HG02588 (cell line): ENCODE data around the gene SGTB.
"Not testable (repeated sequence)": the region's sequence is repeated elsewhere in the genome, so short reads cannot be mapped to it uniquely, and the experiment has no call there.

Experiments
- ATAC-seq: cut with Tn5 transposase; IDR thresholded peaks from one replicate; pipeline ENCODE4 v1.9.1; 2021; ENCODE audit warnings: mild to moderate bottlenecking, moderate library complexity; ENCODE audit not compliant: unreplicated experiment

Gene SGTB

DNA sequence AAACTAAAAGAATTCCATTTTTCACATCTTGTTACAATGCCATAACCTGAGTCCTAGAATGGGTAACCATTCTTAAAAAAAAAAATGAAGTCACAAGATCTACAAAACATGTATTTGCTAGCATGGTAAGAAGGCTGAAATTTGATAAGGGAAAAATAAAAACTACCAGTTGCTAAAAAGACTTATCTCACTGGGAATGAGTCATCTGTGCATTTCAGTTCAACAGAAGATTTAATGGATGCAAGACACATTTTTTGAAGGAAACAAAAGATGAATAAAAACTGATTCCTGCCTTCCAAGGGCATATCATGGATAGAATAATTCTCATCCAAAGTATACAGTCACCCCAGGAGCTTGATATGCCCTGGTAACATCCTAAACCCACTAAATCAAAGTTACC, 47.2 kb downstream of the SGTB start:
- no peak for ATAC-seq

DNA sequence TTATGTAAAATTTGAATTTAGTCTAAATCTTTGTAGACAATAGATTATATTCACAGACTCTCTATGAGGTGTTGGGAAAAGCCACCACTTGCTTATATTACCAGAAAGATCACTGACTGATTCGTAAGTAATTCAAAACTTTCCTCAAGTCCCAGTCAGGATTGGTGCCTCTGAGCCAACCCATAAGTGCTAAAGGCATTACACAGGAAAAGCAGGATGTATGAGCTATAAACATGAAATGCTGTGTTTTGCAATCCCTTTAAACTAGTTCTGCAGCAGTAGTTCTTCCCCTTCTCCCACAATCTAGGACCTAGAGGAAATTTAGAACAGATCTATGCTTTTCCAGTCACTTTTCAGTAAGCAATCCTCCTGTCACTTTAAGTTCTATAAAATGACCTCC, 49.1 kb downstream of the SGTB start:
- no peak for ATAC-seq

DNA sequence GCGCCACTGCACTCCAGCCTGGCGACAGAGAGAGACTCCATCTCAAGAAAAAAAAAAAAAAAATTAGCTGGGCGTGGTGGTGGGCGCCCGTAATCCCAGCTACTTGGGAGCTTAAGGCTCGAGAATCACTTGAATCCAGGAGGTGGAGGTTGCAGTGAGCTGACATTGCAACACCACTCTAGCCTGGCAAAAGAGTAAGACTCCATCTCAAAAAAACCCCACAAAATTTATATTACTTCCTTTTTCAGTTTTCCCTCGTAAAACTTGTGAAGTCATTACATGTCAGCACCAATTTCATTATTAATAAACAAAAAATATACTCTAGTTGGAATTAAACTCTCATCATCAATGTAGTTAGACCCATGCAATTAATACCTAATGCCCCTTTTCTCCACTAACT, 53.2 kb downstream of the SGTB start:
- ATAC-seq: no peak

DNA sequence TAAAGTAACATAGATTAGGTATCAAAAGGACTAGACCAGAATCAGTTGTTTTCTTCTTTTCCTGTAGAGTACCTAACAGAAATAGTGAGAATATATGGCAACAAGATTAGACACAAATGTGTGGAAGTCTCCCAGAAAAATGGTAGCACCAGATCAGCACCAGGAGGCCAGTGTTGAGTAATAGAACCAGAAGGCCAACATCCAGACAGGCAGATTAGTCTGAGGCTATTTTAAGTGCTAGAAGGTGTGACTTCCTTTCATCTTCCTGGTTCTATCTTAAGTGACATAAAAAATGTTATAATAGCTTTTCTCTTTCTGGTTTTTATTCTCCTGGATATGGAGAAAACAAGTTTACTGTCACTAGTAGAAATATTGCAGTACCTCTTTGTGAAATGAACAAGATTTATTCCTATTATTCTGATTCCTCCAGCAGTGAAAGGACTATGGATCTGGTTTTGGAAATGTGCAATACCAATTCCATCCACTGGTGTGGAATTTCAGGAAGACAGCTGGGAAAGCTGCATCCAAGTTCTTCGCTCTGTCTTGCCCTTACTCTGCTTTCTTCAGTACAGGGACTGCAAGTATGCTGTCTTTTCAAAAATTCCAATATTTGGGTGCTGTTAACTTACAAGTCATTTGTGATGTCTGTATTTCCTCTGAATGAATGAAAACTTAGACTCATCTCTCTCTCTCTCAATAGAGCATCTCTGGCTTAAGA, 57.9 kb downstream of the SGTB start:
- ATAC-seq: no peak

DNA sequence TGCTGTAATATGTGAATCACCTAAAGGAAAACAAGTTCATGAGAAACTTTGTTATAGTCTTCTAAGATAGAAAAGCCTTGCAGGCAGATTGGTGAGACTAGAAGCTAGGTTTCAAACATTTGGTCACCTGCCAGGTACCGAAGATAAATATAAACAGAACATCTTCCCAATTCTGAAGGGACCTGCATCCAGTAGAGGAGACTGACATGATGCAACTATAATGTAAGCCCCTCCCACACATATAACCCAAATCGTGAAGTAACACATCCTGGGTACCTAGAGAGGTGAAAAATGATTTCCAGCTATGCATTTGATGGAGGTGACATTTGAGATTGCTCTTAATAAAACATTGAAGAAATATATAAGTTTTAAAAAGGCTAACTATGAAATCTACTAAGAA, 67.2 kb downstream of the SGTB start:
- ATAC-seq: no peak

DNA sequence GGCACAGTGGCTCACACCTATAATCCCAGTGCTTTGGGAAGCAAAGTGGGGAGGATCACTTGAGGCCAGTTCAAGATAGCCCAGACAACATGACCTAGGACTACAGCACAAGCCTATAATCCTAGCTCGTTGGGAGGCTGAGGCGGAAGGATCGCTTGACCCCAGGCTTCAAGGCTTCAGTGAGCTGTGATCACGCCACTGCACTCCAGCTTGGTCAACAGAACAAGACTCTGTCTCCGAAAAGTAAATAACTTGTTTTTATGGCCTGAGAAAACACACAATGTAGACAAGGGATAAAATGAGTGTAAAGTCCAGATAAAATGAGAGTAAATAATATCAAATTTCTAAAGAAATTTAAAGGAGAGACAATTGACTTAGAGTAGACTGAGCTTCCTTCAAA, 70.8 kb downstream of the SGTB start:
- ATAC-seq: no peak

DNA sequence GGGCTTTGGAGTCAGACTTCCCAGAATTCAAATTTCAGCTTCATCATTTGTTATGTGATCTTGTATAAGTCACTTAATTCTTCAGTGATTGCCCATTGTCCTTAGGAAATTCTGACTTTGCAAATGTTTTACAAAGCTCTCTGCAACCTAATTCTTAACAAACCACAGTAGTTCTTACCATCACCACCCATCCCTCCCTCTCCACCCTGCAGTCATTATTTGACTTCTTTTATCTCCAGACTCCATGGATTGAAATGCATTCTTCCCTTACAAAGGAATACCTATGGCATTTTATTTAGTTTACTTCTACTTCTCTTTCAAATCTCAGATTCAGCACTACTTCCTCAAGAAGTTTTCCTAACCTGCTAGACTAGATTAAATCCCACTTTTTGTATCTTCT, 74.0 kb downstream of the SGTB start:
- ATAC-seq: no peak

DNA sequence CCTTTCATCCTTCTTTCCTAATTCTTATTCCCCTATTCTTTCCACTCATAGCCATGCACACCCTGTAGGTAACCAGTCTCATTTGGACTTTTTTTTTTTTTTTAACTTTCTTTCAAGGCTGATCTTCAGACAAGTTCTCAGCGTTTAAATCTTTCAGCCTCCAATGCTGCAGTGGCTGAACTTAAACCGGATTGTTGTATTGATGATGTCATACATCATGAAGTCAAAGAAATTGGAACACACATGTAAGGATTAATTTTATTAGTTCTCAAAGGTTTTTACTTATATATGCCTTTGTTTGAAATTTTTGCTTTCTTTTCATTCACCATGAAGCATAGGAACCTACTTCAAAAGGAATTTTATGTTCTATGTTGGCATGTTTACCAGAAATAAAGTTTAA, 75.0 kb downstream of the SGTB start:
- ATAC-seq: no peak

DNA sequence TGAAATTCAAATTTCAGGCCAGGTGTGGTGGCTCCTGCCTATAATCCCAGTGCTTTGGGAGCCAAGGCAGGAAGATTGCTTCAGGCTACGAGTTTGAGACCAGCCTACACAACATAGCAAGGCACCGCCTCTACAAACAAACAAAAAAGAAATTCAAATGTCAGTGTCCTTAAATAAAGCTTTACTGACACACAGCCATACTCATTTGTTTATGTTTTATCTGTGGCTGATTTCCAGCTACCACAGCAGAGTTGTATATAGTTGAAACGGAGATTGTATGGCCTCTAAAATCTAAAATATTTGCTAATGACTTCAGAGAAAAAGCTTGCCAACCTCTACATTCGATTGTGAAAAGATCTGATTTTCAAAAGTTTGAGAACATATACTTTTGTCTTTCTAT, 81.7 kb downstream of the SGTB start:
- ATAC-seq: no peak

DNA sequence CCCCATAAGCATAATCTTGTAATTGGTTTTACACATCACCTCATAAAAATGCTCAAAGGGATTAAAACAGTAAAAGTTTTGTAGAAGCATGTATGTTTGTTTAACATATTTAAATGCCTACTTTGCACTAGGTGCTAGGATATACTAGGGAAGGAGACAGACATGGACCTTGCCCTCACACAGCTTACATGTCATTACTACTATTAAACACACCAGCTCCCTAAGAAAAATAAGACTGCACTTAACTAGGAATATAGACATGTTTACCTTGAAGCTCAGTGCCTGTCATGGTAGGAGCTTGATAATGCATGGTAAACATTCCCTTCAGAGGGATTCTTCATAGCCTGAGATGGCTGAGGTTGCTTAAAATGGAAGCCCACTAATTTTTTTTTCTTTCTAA, 90.9 kb downstream of the SGTB start:
- no peak for ATAC-seq

DNA sequence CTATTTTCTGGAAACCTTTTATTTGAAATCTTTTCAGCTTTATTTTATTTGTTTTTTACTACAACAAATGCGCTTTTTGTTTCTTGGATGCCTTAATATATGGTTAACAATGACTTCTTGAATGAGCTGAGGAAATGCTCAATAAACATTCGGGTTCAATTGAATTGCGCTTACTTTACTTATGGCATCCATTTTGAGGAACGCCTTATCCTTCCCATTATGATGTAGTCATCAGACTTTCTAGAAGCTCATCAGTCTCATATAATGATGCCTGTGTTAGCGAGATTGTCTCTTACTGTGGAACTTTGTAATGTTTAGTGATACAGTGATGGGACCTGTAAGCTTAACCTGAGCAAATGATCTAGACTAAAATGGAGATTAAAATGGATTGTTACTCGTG, 96.2 kb downstream of the SGTB start:
- ATAC-seq: no peak

DNA sequence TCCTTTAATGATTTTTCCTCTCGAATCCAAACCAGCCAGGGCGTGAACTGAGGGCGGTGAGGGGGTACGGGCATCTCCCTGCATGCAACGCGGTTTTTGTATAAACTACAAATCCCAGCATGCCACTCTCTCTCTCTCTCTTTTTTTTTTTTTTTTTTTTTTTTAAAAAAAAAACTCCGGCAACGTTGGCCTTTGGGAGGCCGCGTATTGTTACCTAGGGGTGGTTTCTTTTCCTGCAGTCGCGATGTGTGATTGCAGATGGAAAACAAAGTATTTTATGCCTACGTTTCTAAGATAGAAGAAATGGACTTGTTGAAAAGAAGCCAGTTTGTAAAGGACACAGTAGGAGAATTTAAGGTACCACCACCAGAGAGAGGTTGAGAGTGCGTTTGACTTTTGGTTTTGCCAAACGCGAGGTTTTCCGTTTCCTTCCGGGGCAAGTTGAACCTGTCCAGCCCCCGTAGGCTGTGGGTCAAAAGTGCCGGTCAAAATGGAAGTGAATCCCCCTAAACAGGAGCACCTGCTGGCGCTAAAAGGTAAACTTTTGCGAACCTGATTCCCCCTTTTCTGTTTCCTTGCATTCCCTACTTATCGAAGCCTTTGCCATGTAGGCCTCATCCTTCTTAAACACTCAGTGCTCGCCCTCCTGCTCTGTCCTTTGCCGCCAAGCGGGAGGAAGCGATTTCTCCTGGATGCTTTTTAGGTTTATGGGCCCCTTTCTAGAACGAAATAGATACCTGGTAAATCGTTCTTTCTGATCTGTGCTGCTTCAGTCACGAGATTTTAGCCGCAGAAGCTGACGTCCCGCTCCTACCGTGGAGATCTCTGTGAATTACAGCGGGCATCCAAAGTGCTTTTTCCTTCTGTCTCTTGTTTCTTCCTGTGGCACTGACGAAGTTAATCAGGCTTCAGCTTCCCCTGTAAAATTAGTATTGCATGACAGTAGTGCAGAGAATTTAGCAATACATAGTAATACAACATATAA, 97.0 kb downstream of the SGTB start, which contains the start of the genes SHLD3 and TRAPPC13:
Gene SHLD3 (plus strand): TSS at position 457 of the 985 bp plus-strand sequence. CDS start 4,561 bp downstream, outside the sequence.
Gene TRAPPC13 (plus strand): TSS at position 457 of the 985 bp plus-strand sequence. CDS start 34 bp downstream, at position 491.
- peak; percentile 78 for ATAC-seq

DNA sequence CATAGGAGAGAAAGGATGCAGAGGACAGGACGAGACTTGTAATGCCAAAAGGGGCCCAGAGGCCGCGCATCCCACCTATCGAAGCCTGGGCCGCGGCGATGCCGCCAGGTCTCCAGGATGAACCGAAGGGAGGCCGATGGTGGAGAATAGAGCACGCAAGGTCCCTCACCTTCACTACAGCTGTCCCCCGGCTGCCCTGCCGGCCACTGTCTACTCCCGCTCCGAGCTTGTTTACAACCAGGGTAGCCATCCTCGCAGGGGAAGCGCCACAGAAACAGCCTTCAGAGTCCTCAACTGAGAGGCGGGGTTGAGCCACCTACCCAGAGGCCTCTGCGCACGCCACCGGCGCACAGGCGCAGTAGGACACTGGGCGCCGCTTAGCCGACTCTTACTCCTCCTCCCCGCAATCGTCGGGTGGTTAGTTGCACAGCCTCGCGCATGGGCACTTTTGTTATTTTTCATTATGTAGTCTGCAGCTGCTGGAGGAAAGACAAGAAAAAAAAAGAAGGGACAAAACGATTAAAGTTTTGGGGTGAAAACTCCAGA, 97.8 kb downstream of the SGTB start, which contains the start of gene TRIM23:
Gene TRIM23 (minus strand): TSS at position 309 of the 546 bp plus-strand sequence. CDS start 59 bp downstream, at position 250.
- ATAC-seq: peak; percentile 97

DNA sequence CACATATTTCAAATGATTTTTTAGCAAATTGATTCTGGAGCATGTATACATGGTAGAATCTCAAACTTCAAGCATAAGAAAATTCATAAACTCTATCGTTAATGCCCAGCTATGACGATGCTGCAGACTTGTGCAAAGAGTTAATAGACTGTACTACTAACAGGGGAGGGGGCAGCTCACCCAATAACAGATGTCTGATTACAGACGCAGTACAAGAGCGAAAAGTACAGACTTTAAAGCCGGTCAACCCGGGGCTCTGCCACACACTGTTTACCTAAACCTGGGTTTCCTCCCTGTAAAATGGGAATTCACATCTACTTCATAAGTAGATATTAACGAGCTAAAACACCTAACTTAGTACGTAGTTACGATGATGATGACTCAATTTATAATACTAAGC, 98.4 kb downstream of the SGTB start:
- ATAC-seq: no peak

DNA sequence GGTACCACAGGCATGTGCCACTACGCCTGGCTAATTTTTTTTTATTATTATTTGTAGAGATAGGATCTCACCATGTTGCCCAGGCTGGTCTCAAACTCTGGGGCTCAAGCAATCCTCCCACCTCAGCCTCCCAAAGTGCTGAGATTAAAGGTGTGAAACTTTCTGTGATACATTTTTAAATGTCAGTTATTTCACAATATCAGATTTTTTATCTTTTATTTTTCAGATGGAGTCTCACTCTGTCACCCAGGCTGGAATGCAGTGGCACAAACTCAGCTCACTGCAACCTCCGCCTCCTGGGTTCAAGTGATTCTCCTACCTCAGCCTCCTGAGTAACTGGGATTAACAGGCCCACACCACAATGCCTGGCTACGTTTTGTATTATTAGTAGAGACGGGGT, 99.9 kb downstream of the SGTB start:
- not testable (repeated sequence) for ATAC-seq

DNA sequence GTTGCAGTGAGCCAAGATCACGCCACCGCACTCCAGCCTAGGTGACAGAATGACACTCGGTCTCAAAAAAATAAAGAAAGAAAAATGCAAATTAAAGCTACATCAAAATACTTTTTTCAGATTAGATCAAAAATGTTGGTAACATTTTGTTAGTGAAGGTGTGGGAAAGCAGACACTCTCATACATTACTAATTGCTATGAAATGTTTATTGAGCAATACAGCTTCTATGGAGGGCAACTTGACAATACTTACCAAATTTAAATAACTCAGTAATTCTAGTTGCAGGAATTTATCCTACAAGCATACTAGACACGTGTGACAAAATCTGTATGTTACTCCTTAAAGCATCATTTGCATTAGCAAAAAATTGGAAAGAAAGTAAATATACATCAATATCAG, 101.9 kb downstream of the SGTB start:
- ATAC-seq: no peak
